KMS-11 (cell line): Measurements from ENCODE around the gene TMED6.

Experiments
- H2AFZ ChIP-seq: fragments of 200-600 bp; sonication (generic); 2 replicates; pipeline ENCODE4 v1.6.1; 2016; ENCODE audit warnings: antibody characterized with exemption, mixed run types, low read depth
- H3K27ac ChIP-seq: fragments of 200-600 bp; sonication (generic); 2 replicates; pipeline ENCODE4 v1.6.1; 2016; ENCODE audit warnings: mild to moderate bottlenecking, mixed run types
- H3K27me3 ChIP-seq: fragments of 200-600 bp; sonication (generic); 2 replicates; pipeline ENCODE4 v1.6.1; 2017; ENCODE audit warnings: mild to moderate bottlenecking, low read depth, mixed run types, moderate library complexity; ENCODE audit not compliant: insufficient read depth
- H3K36me3 ChIP-seq: fragments of 200-600 bp; sonication (generic); 2 replicates; pipeline ENCODE4 v1.6.1; 2017; ENCODE audit warnings: mild to moderate bottlenecking, mixed run types; ENCODE audit not compliant: insufficient read depth
- H3K4me1 ChIP-seq: fragments of 200-600 bp; sonication (generic); 2 replicates; pipeline ENCODE4 v1.6.1; 2016; ENCODE audit warnings: mild to moderate bottlenecking, low read depth, mixed run types; ENCODE audit not compliant: poor library complexity, severe bottlenecking
- H3K4me2 ChIP-seq: fragments of 200-600 bp; sonication (generic); 2 replicates; pipeline ENCODE4 v1.7.0; 2016; ENCODE audit warnings: mild to moderate bottlenecking, mixed run types
- H3K4me3 ChIP-seq: fragments of 200-600 bp; sonication (generic); IDR thresholded peaks from 2 replicates; pipeline ENCODE4 v1.6.1; 2017; ENCODE audit warnings: low read depth, low read length, mixed read lengths; ENCODE audit not compliant: insufficient read depth
- H3K79me2 ChIP-seq: fragments of 200-600 bp; sonication (generic); 2 replicates; pipeline ENCODE4 v1.6.1; 2016; ENCODE audit warnings: low read depth, mixed run types; ENCODE audit not compliant: insufficient read depth
- H3K9ac ChIP-seq: fragments of 200-600 bp; sonication (generic); 2 replicates; pipeline ENCODE4 v1.6.1; 2016; ENCODE audit warnings: mild to moderate bottlenecking, mixed run types
- H4K20me1 ChIP-seq: fragments of 200-600 bp; sonication (generic); 2 replicates; pipeline ENCODE4 v1.6.1; 2016; ENCODE audit warnings: mild to moderate bottlenecking, mixed run types; ENCODE audit not compliant: insufficient read depth
- TF ChIP-seq, protein P1 (sequence below): fragments of 200-600 bp; sonication (generic); conservative IDR thresholded peaks from 2 replicates; pipeline ENCODE4 v1.6.1; 2017; ENCODE audit warnings: low read depth, mild to moderate bottlenecking, antibody characterized with exemption, low read length, moderate library complexity, mixed read lengths

The TMED6 gene

DNA sequence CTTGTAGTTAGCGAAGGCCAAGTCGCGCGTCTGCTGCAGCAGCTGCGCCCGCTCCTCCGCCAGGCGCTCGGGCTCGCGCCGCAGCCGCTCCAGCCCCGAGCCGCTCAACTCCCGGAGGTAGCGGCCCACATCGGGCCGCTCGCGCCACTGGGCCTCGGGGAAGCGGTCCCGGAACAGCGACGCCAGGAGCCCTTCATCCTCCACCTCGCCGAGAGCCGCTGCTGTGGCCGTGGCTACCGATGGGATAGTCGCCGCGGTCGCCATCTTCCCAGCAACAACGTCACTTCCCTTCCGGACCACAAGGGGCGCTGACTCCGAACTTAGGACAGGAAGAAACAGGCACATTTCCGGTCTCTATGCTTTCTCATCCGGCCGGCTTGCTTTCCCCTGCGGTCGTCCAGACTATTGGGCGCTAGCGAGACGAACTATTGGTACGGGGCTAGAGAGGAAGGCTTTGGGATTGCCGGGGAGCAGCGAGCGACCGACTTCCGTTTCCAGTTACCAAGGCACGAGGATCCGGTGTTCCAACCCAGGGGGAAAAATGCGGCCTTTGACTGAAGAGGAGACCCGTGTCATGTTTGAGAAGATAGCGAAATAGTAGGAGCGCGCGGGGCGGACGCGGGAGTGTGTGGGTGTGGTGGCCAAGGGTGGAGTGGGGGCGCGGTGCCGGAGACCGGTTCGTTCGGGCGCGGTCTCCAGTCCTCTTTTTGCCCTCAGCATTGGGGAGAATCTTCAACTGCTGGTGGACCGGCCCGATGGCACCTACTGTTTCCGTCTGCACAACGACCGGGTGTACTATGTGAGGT, 12.1 kb downstream of the TMED6 start, which contains the start of the genes COG8 and NIP7:
COG8 (minus strand) TSS at position 276 of the 806 bp plus-strand sequence; CDS start at position 264, 12 bp downstream.
NIP7 (plus strand) TSS at position 484 of the 806 bp plus-strand sequence; CDS start at position 542, 58 bp downstream.
- Histone ChIP-seq H3K9ac (peak within 1 kb of the TSS; percentile 87), H3K79me2 (peaks cover 38% of the 10 kb centered on the region), H2AFZ (peak within 1 kb of the TSS; percentile 69), H3K27ac (peak within 1 kb of the TSS; percentile 72), H4K20me1 (no peaks in the 10 kb centered on the region), H3K4me2 (peak within 1 kb of the TSS; percentile 83), H3K4me3 (no peak within 1 kb of the TSS), H3K27me3 (no peaks in the 10 kb centered on the region), H3K4me1 (peaks cover 24% of the 10 kb centered on the region), H3K36me3 (peaks cover 11% of the 10 kb centered on the region; the same call in 1 of the 2 replicates)
- TF ChIP-seq, protein P1, sequence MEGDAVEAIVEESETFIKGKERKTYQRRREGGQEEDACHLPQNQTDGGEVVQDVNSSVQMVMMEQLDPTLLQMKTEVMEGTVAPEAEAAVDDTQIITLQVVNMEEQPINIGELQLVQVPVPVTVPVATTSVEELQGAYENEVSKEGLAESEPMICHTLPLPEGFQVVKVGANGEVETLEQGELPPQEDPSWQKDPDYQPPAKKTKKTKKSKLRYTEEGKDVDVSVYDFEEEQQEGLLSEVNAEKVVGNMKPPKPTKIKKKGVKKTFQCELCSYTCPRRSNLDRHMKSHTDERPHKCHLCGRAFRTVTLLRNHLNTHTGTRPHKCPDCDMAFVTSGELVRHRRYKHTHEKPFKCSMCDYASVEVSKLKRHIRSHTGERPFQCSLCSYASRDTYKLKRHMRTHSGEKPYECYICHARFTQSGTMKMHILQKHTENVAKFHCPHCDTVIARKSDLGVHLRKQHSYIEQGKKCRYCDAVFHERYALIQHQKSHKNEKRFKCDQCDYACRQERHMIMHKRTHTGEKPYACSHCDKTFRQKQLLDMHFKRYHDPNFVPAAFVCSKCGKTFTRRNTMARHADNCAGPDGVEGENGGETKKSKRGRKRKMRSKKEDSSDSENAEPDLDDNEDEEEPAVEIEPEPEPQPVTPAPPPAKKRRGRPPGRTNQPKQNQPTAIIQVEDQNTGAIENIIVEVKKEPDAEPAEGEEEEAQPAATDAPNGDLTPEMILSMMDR = peak; percentile 63

DNA sequence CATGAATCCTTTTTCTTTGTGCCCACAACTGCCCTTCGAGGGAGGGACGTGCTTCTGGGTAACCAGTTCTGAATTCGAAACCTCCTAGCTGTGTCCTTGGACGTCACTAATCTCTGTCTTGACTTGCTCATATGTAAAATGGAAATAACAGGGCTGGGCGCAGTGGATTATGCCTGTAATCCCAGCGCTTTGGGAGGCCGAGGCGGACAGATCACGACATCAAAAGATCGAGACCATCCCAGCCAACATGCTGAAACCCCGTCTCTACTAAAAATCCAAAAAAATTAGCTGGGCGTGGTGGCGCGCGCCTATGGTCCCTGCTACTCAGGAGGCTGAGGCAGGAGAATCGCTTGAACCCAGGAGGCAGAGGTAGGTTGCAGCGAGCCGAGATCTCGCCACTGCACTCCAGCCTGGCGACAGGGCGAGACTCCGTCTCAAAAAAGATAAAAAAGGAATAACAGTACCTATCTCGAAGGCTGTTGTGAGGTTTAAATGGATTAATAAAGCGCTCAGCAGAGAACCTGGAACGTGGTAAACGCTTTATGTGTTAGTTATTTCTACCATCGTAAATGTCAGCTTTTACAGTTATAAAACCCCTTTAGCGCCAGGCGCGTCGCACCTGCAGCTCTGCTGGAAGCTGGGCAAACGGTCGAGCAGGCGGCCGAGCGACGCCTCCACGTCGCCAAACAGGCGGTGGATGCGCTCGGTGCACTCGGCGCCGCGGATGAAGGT, 12.9 kb downstream of the TMED6 start:
- Histone ChIP-seq H3K4me1 (peaks cover 24% of the 10 kb centered on the region), H3K4me2 (peak overlapping the region; percentile 83), H3K27ac (peak overlapping the region; percentile 72), H4K20me1 (no peaks in the 10 kb centered on the region), H2AFZ (peak overlapping the region; percentile 69), H3K9ac (peak overlapping the region; percentile 87), H3K4me3 (no peak overlapping the region), H3K27me3 (no peaks in the 10 kb centered on the region), H3K79me2 (peaks cover 38% of the 10 kb centered on the region), H3K36me3 (peaks cover 11% of the 10 kb centered on the region; the same call in 1 of the 2 replicates)
- TF ChIP-seq, protein P1 = no peak

DNA sequence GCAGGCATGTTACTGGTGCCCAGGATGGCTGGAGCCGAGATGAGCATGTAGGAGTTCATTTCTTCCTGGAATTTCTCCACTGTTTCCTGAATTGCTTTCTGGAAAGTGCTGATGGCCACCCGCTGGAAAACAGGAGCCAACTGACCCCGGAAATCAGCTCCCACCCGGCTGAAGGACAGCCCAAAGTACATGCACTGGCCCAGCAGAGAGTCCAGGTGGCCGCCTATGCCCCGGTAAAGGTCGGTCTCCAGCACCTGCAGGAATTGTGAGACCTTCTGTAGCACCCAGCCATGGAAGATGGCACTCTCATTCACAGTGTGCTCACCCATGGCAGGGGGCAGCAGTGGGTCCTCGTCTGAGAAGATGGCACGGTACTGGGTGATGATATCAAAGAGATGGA, 16.9 kb downstream of the TMED6 start:
- Histone ChIP-seq H3K4me2 (no peak overlapping the region), H3K27me3 (no peaks in the 10 kb centered on the region), H3K9ac (no peak overlapping the region), H3K79me2 (peaks cover 13% of the 10 kb centered on the region), H2AFZ (no peak overlapping the region), H3K4me3 (no peak overlapping the region), H3K27ac (no peak overlapping the region), H3K4me1 (peaks cover 13% of the 10 kb centered on the region), H4K20me1 (no peaks in the 10 kb centered on the region), H3K36me3 (peaks cover 2% of the 10 kb centered on the region; the same call in 1 of the 2 replicates)
- TF ChIP-seq, protein P1 = no peak

DNA sequence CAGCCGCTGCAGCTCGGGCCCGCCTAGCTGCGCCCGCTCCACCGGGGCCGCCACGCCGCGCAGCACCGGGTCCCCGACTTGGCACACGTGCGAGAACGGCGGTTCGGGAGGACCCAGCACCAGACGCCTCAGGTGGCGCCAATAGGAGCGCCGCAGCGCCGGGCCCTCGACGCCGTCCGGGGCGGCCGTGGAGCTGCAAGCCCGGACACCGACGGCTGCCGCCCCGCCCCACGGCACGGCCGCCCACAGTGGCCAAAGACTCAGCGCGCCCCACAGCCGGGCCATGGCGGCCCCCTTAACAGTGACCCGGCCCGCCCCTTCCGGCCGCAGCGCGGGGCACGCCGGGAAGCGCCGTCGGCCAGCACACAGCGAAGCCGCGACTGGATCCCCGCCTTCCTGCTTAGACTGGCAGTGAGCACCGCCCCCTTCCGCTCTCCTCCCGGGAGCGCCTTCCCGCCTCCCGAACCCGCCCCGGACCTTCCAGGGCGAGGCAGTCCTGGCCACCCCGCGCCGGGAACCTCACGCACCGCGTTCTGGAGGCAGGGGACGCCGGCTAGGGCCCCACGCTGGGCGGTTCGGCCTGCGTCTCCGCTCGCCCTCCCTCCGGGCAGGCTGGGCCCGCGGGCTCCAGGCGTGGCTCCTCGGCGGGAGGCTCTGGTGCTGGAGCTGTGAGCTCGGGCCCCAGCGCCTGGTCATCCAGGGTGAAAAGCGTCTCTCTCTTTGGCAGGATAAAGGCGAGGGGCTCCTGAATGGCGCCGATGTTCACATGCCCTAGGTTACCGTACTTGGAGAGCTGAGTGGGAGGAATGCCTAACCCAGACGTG, 21.1 kb downstream of the TMED6 start, which contains the start of gene PDF:
PDF (minus strand) TSS at position 303 of the 824 bp plus-strand sequence; CDS start at position 285, 18 bp downstream.
- no peak within 1 kb of the TSS for H3K4me3 ChIP-seq
- H3K79me2 ChIP-seq = peaks cover 40% of the 10 kb centered on the region
- H3K27ac ChIP-seq = peak within 1 kb of the TSS; percentile 43
- H2AFZ ChIP-seq = peak within 1 kb of the TSS; percentile 65
- H3K4me2 ChIP-seq = peak within 1 kb of the TSS; percentile 93
- H3K4me1 ChIP-seq = peaks cover 38% of the 10 kb centered on the region
- peaks cover 2% of the 10 kb centered on the region for H3K36me3 ChIP-seq
- H3K9ac ChIP-seq = peak within 1 kb of the TSS; percentile 64
- no peaks in the 10 kb centered on the region for H4K20me1 ChIP-seq
- TF ChIP-seq, protein P1 = no peak
- H3K27me3 ChIP-seq = no peaks in the 10 kb centered on the region
